ENCODE measurements around the gene C2orf49. TPM values are rescaled to one million over a fixed set of nuclear protein-coding genes. Genes with fewer than 3 reads are reported as not detected.
A peak's percentile ranks its signal among the peaks of the same experiment; 100 is the strongest.
"Not testable (repeated sequence)": the region's sequence is repeated elsewhere in the genome, so short reads cannot be mapped to it uniquely, and the experiment has no call there.

C2orf49 gene
- total RNA-seq, 2 experiments from 2014 or later: 19.6 to 19.8 TPM

GRCh38 chr2:105323111-105323510 lies 14.2 kb upstream of the C2orf49 start:
- Mint-ChIP-seq H3K36me3 (ENCODE audit: low read depth) (peaks cover 4% of the 10 kb centered on the region), H3K27me3 (ENCODE audit: low read depth) (no peaks in the 10 kb centered on the region), H3K9me3 (ENCODE audit: insufficient read depth) (no peaks in the 10 kb centered on the region), H3K4me1 (ENCODE audit: low read depth) (peaks cover 28% of the 10 kb centered on the region), H3K27ac (no peak overlapping the region), H3K4me3 (no peak overlapping the region)
- ChIA-PET CTCF (interaction anchor here (0.8 to 2.3 kb wide), 3 partner anchors 9 to 35 kb away, joined by 3 to 5 read pairs (median 3); no protein-coding TSS in a partner anchor), POLR2A (interaction anchor here (1.1 kb wide), 1 partner anchor 15 kb away, joined by 3 read pairs; no protein-coding TSS in a partner anchor)
- ATAC-seq: no peak
- DNase-seq: no peak

- ChIA-PET POLR2A (interaction anchor here (0.6 to 1.1 kb wide), 2 partner anchors 14 to 35 kb away, joined by 3 read pairs; no protein-coding TSS in a partner anchor), CTCF (no interaction called here)
- ATAC-seq (no peak), DNase-seq (no peak)
- no peak overlapping the region for H3K4me3 Mint-ChIP-seq
- H3K27me3 Mint-ChIP-seq (ENCODE audit: low read depth): no peaks in the 10 kb centered on the region
- peaks cover 6% of the 10 kb centered on the region for H3K36me3 Mint-ChIP-seq (ENCODE audit: low read depth)
- no peaks in the 10 kb centered on the region for H3K9me3 Mint-ChIP-seq (ENCODE audit: insufficient read depth)
- peaks cover 34% of the 10 kb centered on the region for H3K4me1 Mint-ChIP-seq (ENCODE audit: low read depth)
- no peak overlapping the region for H3K27ac Mint-ChIP-seq
These were observed 13.2 kb upstream of the C2orf49 start for GRCh38 chr2:105324101-105324500.

- H3K4me1 Mint-ChIP-seq (ENCODE audit: low read depth): peaks cover 35% of the 10 kb centered on the region
- no peaks in the 10 kb centered on the region for H3K9me3 Mint-ChIP-seq (ENCODE audit: insufficient read depth)
- ATAC-seq: no peak
- no peaks in the 10 kb centered on the region for H3K27me3 Mint-ChIP-seq (ENCODE audit: low read depth)
- no peak for DNase-seq
- ChIA-PET POLR2A (no interaction called here), CTCF (no interaction called here)
- no peak overlapping the region for H3K27ac Mint-ChIP-seq
- H3K4me3 Mint-ChIP-seq: no peak overlapping the region
- peaks cover 7% of the 10 kb centered on the region for H3K36me3 Mint-ChIP-seq (ENCODE audit: low read depth)
These were observed 12.6 kb upstream of the C2orf49 start for GRCh38 chr2:105324732-105325131.

GRCh38 chr2:105325389-105325963 lies 11.9 kb upstream of the C2orf49 start:
- ATAC-seq (no peak), DNase-seq (no peak)
- Mint-ChIP-seq H3K27ac (no peak overlapping the region), H3K4me3 (no peak overlapping the region), H3K4me1 (ENCODE audit: low read depth) (peaks cover 41% of the 10 kb centered on the region), H3K27me3 (ENCODE audit: low read depth) (no peaks in the 10 kb centered on the region), H3K9me3 (ENCODE audit: insufficient read depth) (no peaks in the 10 kb centered on the region), H3K36me3 (ENCODE audit: low read depth) (peaks cover 7% of the 10 kb centered on the region)
- CTCF ChIA-PET: no interaction called here
- POLR2A ChIA-PET: no interaction called here

- H3K27me3 Mint-ChIP-seq (ENCODE audit: low read depth); H3K4me3 Mint-ChIP-seq; H3K9me3 Mint-ChIP-seq (ENCODE audit: insufficient read depth); ATAC-seq; POLR2A ChIA-PET; H3K27ac Mint-ChIP-seq; DNase-seq; H3K36me3 Mint-ChIP-seq (ENCODE audit: low read depth): not testable (repeated sequence)
- H3K4me1 Mint-ChIP-seq (ENCODE audit: low read depth): peaks cover 47% of the 10 kb centered on the region
- CTCF ChIA-PET: interaction anchor here (1.2 to 4.4 kb wide), 3 partner anchors 9 to 40 kb away, joined by 4 to 13 read pairs (median 9); no protein-coding TSS in a partner anchor
These were observed 10.1 kb upstream of the C2orf49 start for GRCh38 chr2:105327271-105327670.

GRCh38 chr2:105327690-105328089 lies 9.7 kb upstream of the C2orf49 start:
- no peak for ATAC-seq
- Mint-ChIP-seq H3K27ac (peak overlapping the region; percentile 18), H3K36me3 (ENCODE audit: low read depth) (peaks cover 7% of the 10 kb centered on the region), H3K4me3 (peak overlapping the region; percentile 83), H3K27me3 (ENCODE audit: low read depth) (no peaks in the 10 kb centered on the region), H3K9me3 (ENCODE audit: insufficient read depth) (no peaks in the 10 kb centered on the region), H3K4me1 (ENCODE audit: low read depth) (peaks cover 42% of the 10 kb centered on the region)
- CTCF ChIA-PET: interaction anchor here (1.2 to 4.4 kb wide), 4 partner anchors 8 to 766 kb away, joined by 4 to 13 read pairs (median 6); no protein-coding TSS in a partner anchor
- no peak for DNase-seq
- POLR2A ChIA-PET: no interaction called here

GRCh38 chr2:105328281-105329196 lies 8.8 kb upstream of the C2orf49 start:
- Mint-ChIP-seq H3K4me3 (peak overlapping the region; percentile 83), H3K27me3 (ENCODE audit: low read depth) (no peaks in the 10 kb centered on the region), H3K36me3 (ENCODE audit: low read depth) (peaks cover 7% of the 10 kb centered on the region), H3K9me3 (ENCODE audit: insufficient read depth) (no peaks in the 10 kb centered on the region), H3K4me1 (ENCODE audit: low read depth) (peaks cover 40% of the 10 kb centered on the region), H3K27ac (peak overlapping the region; percentile 79)
- ChIA-PET POLR2A (interaction anchor here (1.1 to 1.7 kb wide), 3 partner anchors 9 to 19 kb away, joined by 3 to 9 read pairs (median 3); partner anchors contain the start of gene C2orf49), CTCF (interaction anchor here (0.7 to 4.4 kb wide), 8 partner anchors 7 to 765 kb away, joined by 3 to 13 read pairs (median 4); partner anchors contain the start of gene C2orf49)
- ATAC-seq (no peak), DNase-seq (peak; percentile 34)

- peak overlapping the region; percentile 79 for H3K27ac Mint-ChIP-seq
- DNase-seq (peak; percentile 36), ATAC-seq (peak; percentile 23)
- peaks cover 37% of the 10 kb centered on the region for H3K4me1 Mint-ChIP-seq (ENCODE audit: low read depth)
- H3K36me3 Mint-ChIP-seq (ENCODE audit: low read depth): peaks cover 7% of the 10 kb centered on the region
- CTCF ChIA-PET: interaction anchor here (1.0 to 4.4 kb wide), 5 partner anchors 13 to 764 kb away, joined by 3 to 13 read pairs (median 4); no protein-coding TSS in a partner anchor
- H3K9me3 Mint-ChIP-seq (ENCODE audit: insufficient read depth): no peaks in the 10 kb centered on the region
- POLR2A ChIA-PET: interaction anchor here (1.1 to 1.7 kb wide), 3 partner anchors 8 to 19 kb away, joined by 3 to 9 read pairs (median 3); partner anchors contain the start of gene C2orf49
- peak overlapping the region; percentile 83 for H3K4me3 Mint-ChIP-seq
- H3K27me3 Mint-ChIP-seq (ENCODE audit: low read depth): no peaks in the 10 kb centered on the region
These were observed 8.2 kb upstream of the C2orf49 start for GRCh38 chr2:105329197-105329554.

GRCh38 chr2:105329561-105330495 lies 7.5 kb upstream of the C2orf49 start, which contains the start of gene TGFBRAP1:
Gene TGFBRAP1 (minus strand): TSS chr2:105329735. CDS start chr2:105308301, 21,434 bp downstream.
- H3K27me3 Mint-ChIP-seq (ENCODE audit: low read depth): no peaks in the 10 kb centered on the region
- CTCF ChIA-PET: interaction anchor here (1.0 to 4.4 kb wide), 7 partner anchors 12 to 764 kb away, joined by 3 to 13 read pairs (median 4); no protein-coding TSS in a partner anchor
- no peaks in the 10 kb centered on the region for H3K9me3 Mint-ChIP-seq (ENCODE audit: insufficient read depth)
- peak; percentile 93 for ATAC-seq
- peak; percentile 58 for DNase-seq
- peak within 1 kb of the TSS; percentile 91 for H3K27ac Mint-ChIP-seq
- H3K4me3 Mint-ChIP-seq: peak within 1 kb of the TSS; percentile 85
- POLR2A ChIA-PET: interaction anchor here (1.7 kb wide), 1 partner anchor 8 kb away, joined by 9 read pairs; the partner anchor contains the start of gene C2orf49
- peaks cover 35% of the 10 kb centered on the region for H3K4me1 Mint-ChIP-seq (ENCODE audit: low read depth)
- H3K36me3 Mint-ChIP-seq (ENCODE audit: low read depth): peaks cover 9% of the 10 kb centered on the region

GRCh38 chr2:105330681-105331375 lies 6.5 kb upstream of the C2orf49 start:
- Mint-ChIP-seq H3K27me3 (ENCODE audit: low read depth) (no peaks in the 10 kb centered on the region), H3K27ac (peak overlapping the region; percentile 76), H3K36me3 (ENCODE audit: low read depth) (peaks cover 6% of the 10 kb centered on the region), H3K4me1 (ENCODE audit: low read depth) (peaks cover 45% of the 10 kb centered on the region), H3K4me3 (peak overlapping the region; percentile 85), H3K9me3 (ENCODE audit: insufficient read depth) (no peaks in the 10 kb centered on the region)
- CTCF ChIA-PET: interaction anchor here (1.1 to 4.4 kb wide), 3 partner anchors 14 to 43 kb away, joined by 4 to 13 read pairs (median 5); no protein-coding TSS in a partner anchor
- POLR2A ChIA-PET: no interaction called here
- ATAC-seq (no peak), DNase-seq (no peak)
